ENCODE measurements around the gene EDARADD. TPM values are rescaled to one million over a fixed set of nuclear protein-coding genes. Genes with fewer than 3 reads are reported as not detected.

The EDARADD gene
- 2.9 to 3.6 TPM (median 3.2 TPM) in 5 replicates for total RNA-seq (2022; extraction: Qiagen RNA extraction)

GRCh38 chr1:236393681-236394481, at the start of gene EDARADD:
Gene EDARADD (plus strand): TSS chr1:236394286. CDS start chr1:236394445, 159 bp downstream.

GRCh38 chr1:236523704-236524141, 129.6 kb downstream of the EDARADD start, which contains the start of gene LGALS8:
Gene LGALS8 (plus strand): TSS chr1:236523982. CDS start chr1:236526071, 2,089 bp downstream.

Other genes starting within 250 kb of the EDARADD start
- gene ERO1B, start 112.3 kb upstream of the EDARADD start, total RNA-seq (2022; extraction: Qiagen RNA extraction): 2.1 to 3.1 TPM (median 2.6 TPM) in 5 replicates
- gene LGALS8, start 129.7 kb downstream of the EDARADD start, total RNA-seq (2022; extraction: Qiagen RNA extraction): 27.9 to 48.0 TPM (median 30.4 TPM) in 5 replicates
- gene HEATR1, start 210.2 kb downstream of the EDARADD start, total RNA-seq (2022; extraction: Qiagen RNA extraction): 24.0 to 29.7 TPM (median 25.4 TPM) in 5 replicates